Measurements from ENCODE around the gene KCNK5. TPM values are rescaled to one million over a fixed set of nuclear protein-coding genes. Genes with fewer than 3 reads are reported as not detected.

Gene KCNK5
- total RNA-seq, 2 donors from 2014 or later = 29.8 to 32.2 TPM

DNA sequence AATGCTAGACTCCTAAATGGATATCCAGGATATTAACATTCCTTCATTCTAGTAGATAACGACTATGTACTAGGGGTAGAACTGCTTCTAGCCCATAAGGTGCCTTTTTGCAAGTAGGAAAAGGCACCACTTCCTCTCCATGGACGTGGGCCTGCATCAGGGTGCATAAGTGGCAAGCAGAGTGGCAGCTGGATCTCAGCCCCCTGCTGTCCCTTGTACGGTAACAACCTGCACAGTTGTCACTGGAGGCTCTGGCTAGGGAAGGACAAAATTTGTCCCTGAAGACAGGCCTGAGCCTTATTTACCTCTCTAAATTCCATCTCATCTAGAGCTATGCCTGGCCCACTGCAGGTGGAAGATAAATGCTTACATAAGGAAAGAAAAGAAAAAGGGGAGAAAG, 71.8 kb downstream of the KCNK5 start:
- Histone ChIP-seq H3K9ac (ENCODE audit: extremely low read depth, low read length, poor library complexity, severe bottlenecking) (no peak overlapping the region), H3K4me1 (ENCODE audit: control insufficient read depth, insufficient read depth, low read length) (peaks cover 4% of the 10 kb centered on the region), H3K9me3 (ENCODE audit: control insufficient read depth, low read length) (peaks cover 10% of the 10 kb centered on the region), H3K4me3 (ENCODE audit: low read length) (no peak overlapping the region), H3K27me3 (ENCODE audit: control insufficient read depth, insufficient read depth, low read length, poor library complexity, severe bottlenecking) (peaks cover 16% of the 10 kb centered on the region), H3K36me3 (ENCODE audit: control insufficient read depth, insufficient read depth, low read length) (no peaks in the 10 kb centered on the region), H3K27ac (ENCODE audit: low read depth, low read length) (no peak overlapping the region)
- no peak for DNase-seq
- WGBS, 2 experiments (ENCODE audit: insufficient coverage in 1 of 2, insufficient read length in 1 of 2) = 80 to 81% methylated on average over 3 of the region's 3 CpGs
- H3K27ac Mint-ChIP-seq = no peak overlapping the region
- no peak overlapping the region for H3K4me3 Mint-ChIP-seq
- TF ChIP-seq, protein P1, sequence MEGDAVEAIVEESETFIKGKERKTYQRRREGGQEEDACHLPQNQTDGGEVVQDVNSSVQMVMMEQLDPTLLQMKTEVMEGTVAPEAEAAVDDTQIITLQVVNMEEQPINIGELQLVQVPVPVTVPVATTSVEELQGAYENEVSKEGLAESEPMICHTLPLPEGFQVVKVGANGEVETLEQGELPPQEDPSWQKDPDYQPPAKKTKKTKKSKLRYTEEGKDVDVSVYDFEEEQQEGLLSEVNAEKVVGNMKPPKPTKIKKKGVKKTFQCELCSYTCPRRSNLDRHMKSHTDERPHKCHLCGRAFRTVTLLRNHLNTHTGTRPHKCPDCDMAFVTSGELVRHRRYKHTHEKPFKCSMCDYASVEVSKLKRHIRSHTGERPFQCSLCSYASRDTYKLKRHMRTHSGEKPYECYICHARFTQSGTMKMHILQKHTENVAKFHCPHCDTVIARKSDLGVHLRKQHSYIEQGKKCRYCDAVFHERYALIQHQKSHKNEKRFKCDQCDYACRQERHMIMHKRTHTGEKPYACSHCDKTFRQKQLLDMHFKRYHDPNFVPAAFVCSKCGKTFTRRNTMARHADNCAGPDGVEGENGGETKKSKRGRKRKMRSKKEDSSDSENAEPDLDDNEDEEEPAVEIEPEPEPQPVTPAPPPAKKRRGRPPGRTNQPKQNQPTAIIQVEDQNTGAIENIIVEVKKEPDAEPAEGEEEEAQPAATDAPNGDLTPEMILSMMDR (conservative IDR thresholded peaks at IDR 0.05) = no peak
- peaks cover 4% of the 10 kb centered on the region for H3K4me1 Mint-ChIP-seq
- H3K9me3 Mint-ChIP-seq = peaks cover 13% of the 10 kb centered on the region
- peaks cover 2% of the 10 kb centered on the region for H3K36me3 Mint-ChIP-seq (ENCODE audit: low read depth)
- H3K27me3 Mint-ChIP-seq (ENCODE audit: insufficient read depth) = peaks cover 7% of the 10 kb centered on the region

DNA sequence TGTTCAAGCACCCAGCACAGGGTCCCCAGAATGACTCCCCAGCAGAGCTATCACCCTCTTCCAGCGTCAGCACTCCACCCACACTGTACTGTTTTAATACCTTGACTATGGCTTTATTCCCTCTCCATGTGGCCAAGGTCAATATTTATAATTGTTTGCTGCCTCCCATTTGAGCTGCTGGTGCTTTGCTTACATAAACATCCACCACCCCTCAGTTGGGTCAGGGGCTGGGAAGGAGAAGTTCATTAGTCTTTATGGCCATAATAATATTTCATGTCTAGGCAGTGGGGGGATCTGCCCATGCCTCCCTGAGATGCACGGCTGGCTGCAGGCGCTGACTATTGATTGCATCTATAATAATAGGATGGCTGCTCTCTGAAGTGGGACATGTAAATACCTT, 72.5 kb downstream of the KCNK5 start:
- no peak for DNase-seq
- WGBS, 2 experiments (ENCODE audit: insufficient coverage in 1 of 2, insufficient read length in 1 of 2) = 90 to 97% methylated on average over 2 to 3 of the region's 3 CpGs
- H3K4me1 Mint-ChIP-seq = peaks cover 4% of the 10 kb centered on the region
- no peak overlapping the region for H3K4me3 ChIP-seq (ENCODE audit: low read length)
- no peak overlapping the region for H3K27ac Mint-ChIP-seq
- H3K36me3 ChIP-seq (ENCODE audit: control insufficient read depth, insufficient read depth, low read length) = no peaks in the 10 kb centered on the region
- H3K9me3 Mint-ChIP-seq = peaks cover 13% of the 10 kb centered on the region
- H3K9me3 ChIP-seq (ENCODE audit: control insufficient read depth, low read length) = peaks cover 10% of the 10 kb centered on the region
- peaks cover 16% of the 10 kb centered on the region for H3K27me3 ChIP-seq (ENCODE audit: control insufficient read depth, insufficient read depth, low read length, poor library complexity, severe bottlenecking)
- H3K27me3 Mint-ChIP-seq (ENCODE audit: insufficient read depth) = peaks cover 10% of the 10 kb centered on the region
- H3K9ac ChIP-seq (ENCODE audit: extremely low read depth, low read length, poor library complexity, severe bottlenecking) = no peak overlapping the region
- H3K27ac ChIP-seq (ENCODE audit: low read depth, low read length) = no peak overlapping the region
- TF ChIP-seq, protein P1 (conservative IDR thresholded peaks at IDR 0.05) = no peak
- H3K4me1 ChIP-seq (ENCODE audit: control insufficient read depth, insufficient read depth, low read length) = peaks cover 4% of the 10 kb centered on the region
- peaks cover 2% of the 10 kb centered on the region for H3K36me3 Mint-ChIP-seq (ENCODE audit: low read depth)
- no peak overlapping the region for H3K4me3 Mint-ChIP-seq

DNA sequence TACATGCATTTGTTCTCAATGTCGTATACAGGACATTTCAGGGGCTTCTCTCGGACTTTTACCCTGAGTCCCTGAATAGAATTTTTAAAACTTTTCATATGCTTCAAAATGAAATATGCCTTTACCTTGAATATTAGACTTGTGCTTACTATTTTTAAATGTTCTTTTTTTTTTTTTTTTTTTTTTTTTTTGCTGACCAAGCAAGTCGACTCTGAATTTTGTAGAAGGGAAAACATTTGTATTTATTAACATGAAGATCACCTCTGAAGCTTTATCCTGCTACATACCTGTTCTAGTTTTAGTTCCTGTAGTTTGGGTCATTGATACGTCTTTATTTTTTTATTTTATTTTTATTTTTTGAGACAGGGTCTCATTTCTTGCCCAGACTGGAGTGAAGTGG, 74.6 kb downstream of the KCNK5 start:
- H3K4me3 Mint-ChIP-seq = no peak overlapping the region
- peaks cover 10% of the 10 kb centered on the region for H3K9me3 Mint-ChIP-seq
- no peak for DNase-seq
- no peaks in the 10 kb centered on the region for H3K36me3 ChIP-seq (ENCODE audit: control insufficient read depth, insufficient read depth, low read length)
- H3K9ac ChIP-seq (ENCODE audit: extremely low read depth, low read length, poor library complexity, severe bottlenecking) = no peak overlapping the region
- H3K27me3 Mint-ChIP-seq (ENCODE audit: insufficient read depth) = peaks cover 10% of the 10 kb centered on the region
- H3K36me3 Mint-ChIP-seq (ENCODE audit: low read depth) = peaks cover 2% of the 10 kb centered on the region
- 98% methylated on average over 3 of the region's 4 CpGs; no CpG with 5 or more reads in 1 of the 2 experiments for WGBS, 2 experiments (ENCODE audit: insufficient coverage in 1 of 2, insufficient read length in 1 of 2)
- H3K4me3 ChIP-seq (ENCODE audit: low read length) = no peak overlapping the region
- TF ChIP-seq, protein P1 (conservative IDR thresholded peaks at IDR 0.05) = no peak
- H3K27me3 ChIP-seq (ENCODE audit: control insufficient read depth, insufficient read depth, low read length, poor library complexity, severe bottlenecking) = peaks cover 13% of the 10 kb centered on the region
- no peak overlapping the region for H3K27ac ChIP-seq (ENCODE audit: low read depth, low read length)
- H3K27ac Mint-ChIP-seq = no peak overlapping the region
- peaks cover 4% of the 10 kb centered on the region for H3K4me1 ChIP-seq (ENCODE audit: control insufficient read depth, insufficient read depth, low read length)
- H3K4me1 Mint-ChIP-seq = peaks cover 4% of the 10 kb centered on the region
- peaks cover 8% of the 10 kb centered on the region for H3K9me3 ChIP-seq (ENCODE audit: control insufficient read depth, low read length)
